Measurements from ENCODE around the gene CAB39L. TPM values are rescaled to one million over a fixed set of nuclear protein-coding genes. Genes with fewer than 3 reads are reported as not detected.

The CAB39L gene
- total and polyA plus RNA-seq, 2 experiments from 2014 or later, result 3.3 to 4.4 TPM

DNA sequence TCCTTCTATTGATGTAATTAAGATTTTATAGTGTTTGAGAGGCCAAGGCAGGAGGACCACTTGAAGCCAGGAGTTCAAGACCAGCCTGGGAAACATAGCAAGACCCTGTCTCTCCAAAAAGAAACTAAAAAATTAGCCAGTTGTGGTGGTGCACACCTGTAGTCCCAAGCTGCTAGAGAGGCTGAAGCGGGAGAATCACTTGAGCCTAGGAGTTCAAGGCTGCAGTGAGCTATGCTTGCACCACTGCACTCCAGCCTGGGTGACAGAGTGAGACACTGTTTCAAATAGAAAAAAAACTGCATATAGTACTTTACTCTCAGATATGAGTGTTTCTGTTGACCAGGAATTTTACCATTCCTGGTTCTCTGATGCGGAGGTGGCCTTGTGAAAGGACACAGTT lies 147.2 kb downstream of the CAB39L start:
- H3K79me2 ChIP-seq (replicated peaks; ENCODE audit: insufficient read depth), result no peaks in the 10 kb centered on the region
- no peaks in the 10 kb centered on the region for H3F3A ChIP-seq (replicated peaks; ENCODE audit: low read depth)
- H2AFZ ChIP-seq, result no peak overlapping the region
- H3K4me1 Mint-ChIP-seq, result peaks cover 24% of the 10 kb centered on the region
- no peak for DNase-seq (ENCODE audit: low spot score)
- no peaks in the 10 kb centered on the region for H3K9me3 Mint-ChIP-seq
- H3K27me3 Mint-ChIP-seq (ENCODE audit: insufficient read depth, low read depth, poor library complexity), result peaks cover 4% of the 10 kb centered on the region
- no peak overlapping the region for H3K4me2 ChIP-seq
- no peaks in the 10 kb centered on the region for H4K20me1 ChIP-seq (replicated peaks; ENCODE audit: insufficient read depth)
- no peak overlapping the region for H3K4me3 Mint-ChIP-seq
- H3K36me3 ChIP-seq (ENCODE audit: insufficient read depth), result no peaks in the 10 kb centered on the region
- ATAC-seq, result no peak
- H3K9me2 ChIP-seq (ENCODE audit: insufficient read depth), result no peaks in the 10 kb centered on the region
- no peaks in the 10 kb centered on the region for H3K27me3 ChIP-seq (ENCODE audit: insufficient read depth)
- TF ChIP-seq JUNB (IDR thresholded peaks at IDR 0.05; ENCODE audit: unreplicated experiment), result no peak
- no peak for TF ChIP-seq NANOG (IDR thresholded peaks at IDR 0.05; ENCODE audit: borderline replicate concordance)
- TF ChIP-seq, protein P1, sequence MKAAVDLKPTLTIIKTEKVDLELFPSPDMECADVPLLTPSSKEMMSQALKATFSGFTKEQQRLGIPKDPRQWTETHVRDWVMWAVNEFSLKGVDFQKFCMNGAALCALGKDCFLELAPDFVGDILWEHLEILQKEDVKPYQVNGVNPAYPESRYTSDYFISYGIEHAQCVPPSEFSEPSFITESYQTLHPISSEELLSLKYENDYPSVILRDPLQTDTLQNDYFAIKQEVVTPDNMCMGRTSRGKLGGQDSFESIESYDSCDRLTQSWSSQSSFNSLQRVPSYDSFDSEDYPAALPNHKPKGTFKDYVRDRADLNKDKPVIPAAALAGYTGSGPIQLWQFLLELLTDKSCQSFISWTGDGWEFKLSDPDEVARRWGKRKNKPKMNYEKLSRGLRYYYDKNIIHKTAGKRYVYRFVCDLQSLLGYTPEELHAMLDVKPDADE (IDR thresholded peaks at IDR 0.05), result no peak
- TF ChIP-seq POLR2AphosphoS5 (IDR thresholded peaks at IDR 0.05; ENCODE audit: low read depth), result no peak
- TF ChIP-seq CTCF (conservative IDR thresholded peaks at IDR 0.05; ENCODE audit: low read depth in 2 of 2), result no peak
- TF ChIP-seq EZH2 (IDR thresholded peaks at IDR 0.05; ENCODE audit: low read depth, unreplicated experiment), result no peak
- TF ChIP-seq ZNF331 (CRISPR knock-in tag; IDR thresholded peaks at IDR 0.05; ENCODE audit: low read depth), result no peak
- TF ChIP-seq ZNF114 (CRISPR knock-in tag; IDR thresholded peaks at IDR 0.05), result no peak
- TF ChIP-seq, protein P2, sequence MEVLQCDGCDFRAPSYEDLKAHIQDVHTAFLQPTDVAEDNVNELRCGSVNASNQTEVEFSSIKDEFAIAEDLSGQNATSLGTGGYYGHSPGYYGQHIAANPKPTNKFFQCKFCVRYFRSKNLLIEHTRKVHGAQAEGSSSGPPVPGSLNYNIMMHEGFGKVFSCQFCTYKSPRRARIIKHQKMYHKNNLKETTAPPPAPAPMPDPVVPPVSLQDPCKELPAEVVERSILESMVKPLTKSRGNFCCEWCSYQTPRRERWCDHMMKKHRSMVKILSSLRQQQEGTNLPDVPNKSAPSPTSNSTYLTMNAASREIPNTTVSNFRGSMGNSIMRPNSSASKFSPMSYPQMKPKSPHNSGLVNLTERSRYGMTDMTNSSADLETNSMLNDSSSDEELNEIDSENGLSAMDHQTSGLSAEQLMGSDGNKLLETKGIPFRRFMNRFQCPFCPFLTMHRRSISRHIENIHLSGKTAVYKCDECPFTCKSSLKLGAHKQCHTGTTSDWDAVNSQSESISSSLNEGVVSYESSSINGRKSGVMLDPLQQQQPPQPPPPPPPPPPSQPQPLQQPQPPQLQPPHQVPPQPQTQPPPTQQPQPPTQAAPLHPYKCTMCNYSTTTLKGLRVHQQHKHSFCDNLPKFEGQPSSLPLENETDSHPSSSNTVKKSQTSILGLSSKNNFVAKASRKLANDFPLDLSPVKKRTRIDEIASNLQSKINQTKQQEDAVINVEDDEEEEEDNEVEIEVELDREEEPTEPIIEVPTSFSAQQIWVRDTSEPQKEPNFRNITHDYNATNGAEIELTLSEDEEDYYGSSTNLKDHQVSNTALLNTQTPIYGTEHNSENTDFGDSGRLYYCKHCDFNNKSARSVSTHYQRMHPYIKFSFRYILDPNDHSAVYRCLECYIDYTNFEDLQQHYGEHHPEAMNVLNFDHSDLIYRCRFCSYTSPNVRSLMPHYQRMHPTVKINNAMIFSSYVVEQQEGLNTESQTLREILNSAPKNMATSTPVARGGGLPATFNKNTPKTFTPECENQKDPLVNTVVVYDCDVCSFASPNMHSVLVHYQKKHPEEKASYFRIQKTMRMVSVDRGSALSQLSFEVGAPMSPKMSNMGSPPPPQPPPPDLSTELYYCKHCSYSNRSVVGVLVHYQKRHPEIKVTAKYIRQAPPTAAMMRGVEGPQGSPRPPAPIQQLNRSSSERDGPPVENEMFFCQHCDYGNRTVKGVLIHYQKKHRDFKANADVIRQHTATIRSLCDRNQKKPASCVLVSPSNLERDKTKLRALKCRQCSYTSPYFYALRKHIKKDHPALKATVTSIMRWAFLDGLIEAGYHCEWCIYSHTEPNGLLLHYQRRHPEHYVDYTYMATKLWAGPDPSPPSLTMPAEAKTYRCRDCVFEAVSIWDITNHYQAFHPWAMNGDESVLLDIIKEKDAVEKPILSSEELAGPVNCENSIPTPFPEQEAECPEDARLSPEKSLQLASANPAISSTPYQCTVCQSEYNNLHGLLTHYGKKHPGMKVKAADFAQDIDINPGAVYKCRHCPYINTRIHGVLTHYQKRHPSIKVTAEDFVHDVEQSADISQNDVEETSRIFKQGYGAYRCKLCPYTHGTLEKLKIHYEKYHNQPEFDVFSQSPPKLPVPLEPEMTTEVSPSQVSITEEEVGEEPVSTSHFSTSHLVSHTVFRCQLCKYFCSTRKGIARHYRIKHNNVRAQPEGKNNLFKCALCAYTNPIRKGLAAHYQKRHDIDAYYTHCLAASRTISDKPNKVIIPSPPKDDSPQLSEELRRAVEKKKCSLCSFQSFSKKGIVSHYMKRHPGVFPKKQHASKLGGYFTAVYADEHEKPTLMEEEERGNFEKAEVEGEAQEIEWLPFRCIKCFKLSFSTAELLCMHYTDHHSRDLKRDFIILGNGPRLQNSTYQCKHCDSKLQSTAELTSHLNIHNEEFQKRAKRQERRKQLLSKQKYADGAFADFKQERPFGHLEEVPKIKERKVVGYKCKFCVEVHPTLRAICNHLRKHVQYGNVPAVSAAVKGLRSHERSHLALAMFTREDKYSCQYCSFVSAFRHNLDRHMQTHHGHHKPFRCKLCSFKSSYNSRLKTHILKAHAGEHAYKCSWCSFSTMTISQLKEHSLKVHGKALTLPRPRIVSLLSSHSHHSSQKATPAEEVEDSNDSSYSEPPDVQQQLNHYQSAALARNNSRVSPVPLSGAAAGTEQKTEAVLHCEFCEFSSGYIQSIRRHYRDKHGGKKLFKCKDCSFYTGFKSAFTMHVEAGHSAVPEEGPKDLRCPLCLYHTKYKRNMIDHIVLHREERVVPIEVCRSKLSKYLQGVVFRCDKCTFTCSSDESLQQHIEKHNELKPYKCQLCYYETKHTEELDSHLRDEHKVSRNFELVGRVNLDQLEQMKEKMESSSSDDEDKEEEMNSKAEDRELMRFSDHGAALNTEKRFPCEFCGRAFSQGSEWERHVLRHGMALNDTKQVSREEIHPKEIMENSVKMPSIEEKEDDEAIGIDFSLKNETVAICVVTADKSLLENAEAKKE (CRISPR knock-in tag; IDR thresholded peaks at IDR 0.05), result no peak
- no peak for TF ChIP-seq REST (IDR thresholded peaks at IDR 0.05; ENCODE audit: unreplicated experiment)
- TF ChIP-seq EZH2phosphoT487 (IDR thresholded peaks at IDR 0.05; ENCODE audit: unreplicated experiment), result no peak
- no peak for TF ChIP-seq CREB1 (CRISPR knock-in tag; IDR thresholded peaks at IDR 0.05; ENCODE audit: low read depth)
- no peak for TF ChIP-seq STAT1 (IDR thresholded peaks at IDR 0.05; ENCODE audit: unreplicated experiment)
- no peak overlapping the region for H3K27ac Mint-ChIP-seq
- H3K4me1 ChIP-seq (ENCODE audit: insufficient read depth), result no peaks in the 10 kb centered on the region; the same call in 1 of the 2 replicates
- no peak overlapping the region for H3K4me3 ChIP-seq
- no peak overlapping the region for H3K27ac ChIP-seq (ENCODE audit: low read depth)
- no peaks in the 10 kb centered on the region for H3K36me3 Mint-ChIP-seq (ENCODE audit: low read depth)

Data from GM23338 (cell line).